Smooth muscle cell (in vitro differentiated cells): Measurements from ENCODE around the gene SH2D4B. TPM values are rescaled to one million over a fixed set of nuclear protein-coding genes. Genes with fewer than 3 reads are reported as not detected.

Experiments used
- DNase-seq: peaks from one replicate; lab custom pipeline; 2025; ENCODE audit not compliant: unreplicated experiment; lab: John Stamatoyannopoulos, UW
- H2AFZ ChIP-seq: fragments of 200-600 bp; sonication (generic); 2 replicates; pipeline ENCODE4 v1.6.0; 2016; ENCODE audit warnings: antibody characterized with exemption, low read depth, mild to moderate bottlenecking
- H3F3A ChIP-seq: fragments of 200-600 bp; sonication (generic); 2 replicates; pipeline ENCODE4 v1.6.0; 2017; ENCODE audit warnings: antibody characterized with exemption, low read depth
- H3K27ac ChIP-seq: fragments of 200-600 bp; sonication (generic); 2 replicates; pipeline ENCODE4 v1.5.1; 2016; ENCODE audit warnings: low read depth, mild to moderate bottlenecking
- H3K27me3 ChIP-seq: fragments of 200-600 bp; sonication (generic); 2 replicates; pipeline ENCODE4 v1.6.1; 2016; ENCODE audit warnings: low read depth, mild to moderate bottlenecking
- H3K36me3 ChIP-seq: fragments of 200-600 bp; sonication (generic); 2 replicates; pipeline ENCODE4 v1.5.1; 2016; ENCODE audit warnings: low read depth
- H3K4me1 ChIP-seq: fragments of 200-600 bp; sonication (generic); 2 replicates; pipeline ENCODE4 v1.5.1; 2016; ENCODE audit warnings: low read depth
- H3K4me2 ChIP-seq: fragments of 200-600 bp; sonication (generic); 2 replicates; pipeline ENCODE4 v1.6.0; 2016; ENCODE audit warnings: mild to moderate bottlenecking
- H3K4me3 ChIP-seq: fragments of 200-600 bp; sonication (generic); 2 replicates; pipeline ENCODE4 v1.5.1; 2016; ENCODE audit warnings: mild to moderate bottlenecking
- H3K79me2 ChIP-seq: fragments of 200-600 bp; sonication (generic); 2 replicates; pipeline ENCODE4 v1.6.0; 2016; ENCODE audit warnings: low read depth, mild to moderate bottlenecking
- H3K9ac ChIP-seq: fragments of 200-600 bp; sonication (generic); 2 replicates; pipeline ENCODE4 v1.6.0; 2016; ENCODE audit warnings: low read depth
- H3K9me3 ChIP-seq: fragments of 200-600 bp; sonication (generic); replicated peaks from 2 replicates; pipeline ENCODE4 v1.5.1; 2016; ENCODE audit warnings: low read depth
- H4K20me1 ChIP-seq: fragments of 200-600 bp; sonication (generic); 2 replicates; pipeline ENCODE4 v1.6.0; 2016; ENCODE audit warnings: low read depth
- WGBS: methylation state at CpG from one replicate; pipeline ENCODE4 v1.1.7; 2016; ENCODE audit warnings: low lambda C conversion rate; 5-methylcytosine and 5-hydroxymethylcytosine counted together
- polyA plus RNA-seq: library from polyadenylated mRNA; unstranded; fragments of >200 nt; fragmentation: Nextera tagmentation; extraction: Ambion mirVana; gene quantifications from 2 replicates; pipeline ENCODE4 v1.2.1, GENCODE V29; 2016
- total RNA-seq: library from RNA; depleted of rRNA; stranded (reverse); fragments of >200 nt; gene quantifications from 2 replicates; pipeline ENCODE4 v1.2.3, GENCODE V29; 2014
- TF ChIP-seq, protein P1 (sequence below): fragments of 200-600 bp; sonication (generic); IDR thresholded peaks from 2 replicates; pipeline ENCODE4 v1.5.1; 2017; ENCODE audit warnings: borderline replicate concordance, mild to moderate bottlenecking, antibody characterized with exemption; ENCODE audit not compliant: insufficient read depth, poor library complexity, severe bottlenecking

Gene SH2D4B
- total and polyA plus RNA-seq, 2 experiments from 2014 or later = 0.13 TPM; not detected in 1

DNA sequence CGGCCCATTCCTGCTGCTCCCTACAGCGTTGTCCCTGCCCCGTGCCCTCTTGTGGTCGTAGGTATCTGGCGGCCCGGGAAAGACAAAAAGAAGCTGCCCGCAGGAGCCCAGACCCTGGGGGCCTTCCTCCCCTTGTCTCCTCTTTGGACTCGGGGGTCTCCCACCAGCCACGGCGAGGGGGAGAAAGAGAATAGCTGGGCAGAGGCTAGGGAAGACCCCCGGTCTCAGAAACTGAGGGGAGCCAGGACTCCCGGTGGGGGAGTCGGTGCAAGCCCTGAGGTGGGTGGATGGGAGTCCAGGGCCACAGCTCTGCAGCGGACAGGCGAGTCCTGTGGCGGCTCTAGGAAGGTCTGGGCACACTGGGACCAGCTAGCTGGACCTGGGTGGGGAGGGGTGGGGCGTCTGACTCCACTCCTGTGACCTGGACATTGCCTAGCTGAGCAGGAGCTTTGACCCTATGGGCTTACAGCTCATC, 1.3 kb upstream of the SH2D4B start:
- Histone ChIP-seq H3K9me3 (no peaks in the 10 kb centered on the region), H4K20me1 (no peaks in the 10 kb centered on the region), H3K4me3 (peak overlapping the region; percentile 31), H3F3A (no peaks in the 10 kb centered on the region), H3K4me2 (peak overlapping the region; percentile 75), H3K27me3 (no peaks in the 10 kb centered on the region), H3K36me3 (no peaks in the 10 kb centered on the region), H3K9ac (no peak overlapping the region), H3K27ac (no peak overlapping the region), H2AFZ (no peak overlapping the region), H3K79me2 (no peaks in the 10 kb centered on the region), H3K4me1 (peaks cover 2% of the 10 kb centered on the region)
- 75% methylated on average over 13 of the region's 17 CpGs for WGBS
- no peak for DNase-seq
- TF ChIP-seq, protein P1, sequence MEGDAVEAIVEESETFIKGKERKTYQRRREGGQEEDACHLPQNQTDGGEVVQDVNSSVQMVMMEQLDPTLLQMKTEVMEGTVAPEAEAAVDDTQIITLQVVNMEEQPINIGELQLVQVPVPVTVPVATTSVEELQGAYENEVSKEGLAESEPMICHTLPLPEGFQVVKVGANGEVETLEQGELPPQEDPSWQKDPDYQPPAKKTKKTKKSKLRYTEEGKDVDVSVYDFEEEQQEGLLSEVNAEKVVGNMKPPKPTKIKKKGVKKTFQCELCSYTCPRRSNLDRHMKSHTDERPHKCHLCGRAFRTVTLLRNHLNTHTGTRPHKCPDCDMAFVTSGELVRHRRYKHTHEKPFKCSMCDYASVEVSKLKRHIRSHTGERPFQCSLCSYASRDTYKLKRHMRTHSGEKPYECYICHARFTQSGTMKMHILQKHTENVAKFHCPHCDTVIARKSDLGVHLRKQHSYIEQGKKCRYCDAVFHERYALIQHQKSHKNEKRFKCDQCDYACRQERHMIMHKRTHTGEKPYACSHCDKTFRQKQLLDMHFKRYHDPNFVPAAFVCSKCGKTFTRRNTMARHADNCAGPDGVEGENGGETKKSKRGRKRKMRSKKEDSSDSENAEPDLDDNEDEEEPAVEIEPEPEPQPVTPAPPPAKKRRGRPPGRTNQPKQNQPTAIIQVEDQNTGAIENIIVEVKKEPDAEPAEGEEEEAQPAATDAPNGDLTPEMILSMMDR = no peak

DNA sequence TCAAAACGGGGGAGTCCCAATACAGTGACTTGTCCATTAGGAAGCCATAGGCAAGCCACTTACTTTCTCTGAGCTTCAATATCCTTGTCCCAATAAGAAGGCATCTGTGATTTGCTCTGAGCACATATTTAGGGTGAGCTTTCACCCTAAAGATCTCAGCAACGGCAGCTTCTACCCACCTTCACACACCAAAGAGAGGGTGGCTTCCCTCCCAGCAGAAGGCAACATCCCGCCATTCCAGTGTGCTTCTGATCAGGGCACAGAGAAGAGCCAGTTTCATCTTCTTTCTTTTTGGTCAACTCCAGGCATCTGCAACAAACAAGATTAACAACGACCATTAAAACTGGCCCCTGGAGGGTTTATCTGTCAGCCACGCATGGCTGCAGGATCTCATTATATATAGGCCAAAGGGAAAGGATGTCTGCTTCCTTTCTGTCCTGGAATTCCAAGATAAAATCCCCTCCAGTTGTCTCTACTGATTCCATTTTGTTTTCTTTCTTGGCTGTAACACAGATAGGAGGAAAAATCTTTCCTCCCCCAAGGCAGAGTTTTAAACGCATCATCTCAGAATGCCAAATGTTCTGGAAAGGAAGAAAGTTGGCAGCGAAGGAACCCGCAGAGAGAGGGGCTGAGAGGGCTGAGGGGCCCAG, 491 bp upstream of the SH2D4B start:
- Histone ChIP-seq H3K4me1 (peaks cover 2% of the 10 kb centered on the region), H3F3A (no peaks in the 10 kb centered on the region), H3K9ac (no peak overlapping the region), H3K36me3 (no peaks in the 10 kb centered on the region), H4K20me1 (no peaks in the 10 kb centered on the region), H3K4me2 (peak overlapping the region; percentile 6), H3K27me3 (no peaks in the 10 kb centered on the region), H3K27ac (no peak overlapping the region), H3K79me2 (no peaks in the 10 kb centered on the region), H3K4me3 (no peak overlapping the region), H2AFZ (no peak overlapping the region), H3K9me3 (no peaks in the 10 kb centered on the region)
- TF ChIP-seq, protein P1 = no peak
- no peak for DNase-seq
- WGBS = 40% methylated on average over 8 of the region's 8 CpGs

DNA sequence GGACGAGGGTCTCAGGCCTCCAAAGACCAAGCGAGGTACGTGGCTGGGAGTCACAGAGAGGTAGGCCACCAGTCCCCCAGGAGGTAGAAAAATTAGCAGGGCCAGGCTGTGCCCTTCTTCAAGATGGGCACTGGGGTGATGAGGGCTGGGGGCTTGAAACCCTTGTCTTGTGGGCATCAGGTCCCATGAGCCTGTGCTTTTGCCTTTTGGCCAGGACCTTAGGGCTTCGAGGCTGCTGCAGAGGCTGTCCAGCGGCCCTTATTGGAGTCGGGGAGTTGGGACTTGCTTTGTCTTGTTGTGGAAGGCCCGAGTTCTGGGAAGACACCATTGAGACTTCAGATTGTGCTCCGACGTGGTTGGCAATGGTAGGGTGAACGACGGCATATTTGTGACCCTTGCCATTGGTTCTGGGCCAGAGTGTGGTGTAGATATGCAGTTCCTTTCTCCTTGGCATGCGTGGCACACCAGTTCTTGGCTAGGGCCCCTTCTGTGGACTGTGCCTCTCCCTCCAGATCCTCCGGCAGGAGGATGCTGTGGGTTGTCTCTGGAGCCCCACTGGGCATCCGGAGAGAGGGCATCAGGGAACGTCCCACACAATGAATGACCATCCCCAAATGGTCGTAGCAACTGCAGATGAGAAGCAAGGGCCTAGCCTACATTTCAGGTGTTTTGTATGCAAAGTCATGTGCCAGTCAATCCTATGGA, 931 bp downstream of the SH2D4B start:
- WGBS = 91% methylated on average over 16 of the region's 16 CpGs
- H3K36me3 ChIP-seq = no peaks in the 10 kb centered on the region
- TF ChIP-seq, protein P1 = no peak
- no peak overlapping the region for H2AFZ ChIP-seq
- no peak overlapping the region for H3K4me3 ChIP-seq
- peaks cover 2% of the 10 kb centered on the region for H3K4me1 ChIP-seq
- no peaks in the 10 kb centered on the region for H3F3A ChIP-seq
- no peak for DNase-seq
- no peak overlapping the region for H3K9ac ChIP-seq
- no peaks in the 10 kb centered on the region for H3K27me3 ChIP-seq
- H3K4me2 ChIP-seq = no peak overlapping the region
- H3K9me3 ChIP-seq = no peaks in the 10 kb centered on the region
- H3K27ac ChIP-seq = no peak overlapping the region
- no peaks in the 10 kb centered on the region for H3K79me2 ChIP-seq
- no peaks in the 10 kb centered on the region for H4K20me1 ChIP-seq
